ENCODE data around the gene PPP4C.

- no peak for TF ChIP-seq CTCF (IDR thresholded peaks at IDR 0.05; ENCODE audit: low read depth, low read length, poor library complexity, severe bottlenecking)
- no peak for TF ChIP-seq EZH2phosphoT487 (IDR thresholded peaks at IDR 0.05; ENCODE audit: borderline replicate concordance, low read length)
Observed at GRCh38 chr16:30116291-30117207, 40.8 kb downstream of the PPP4C start.

All from DOHH2 (cell line).